Activated CD4-positive, alpha-beta T cell treated with anti-CD3 and anti-CD28 coated beads for 4 hours (primary cell): ENCODE data around the gene ZNF281.
"Not testable (repeated sequence)": the region's sequence is repeated elsewhere in the genome, so short reads cannot be mapped to it uniquely, and the experiment has no call there.

Source experiments
- DNase-seq, 2 donors: peaks; one replicate each; pipeline ENCODE4 v3.0.0-alpha.2; 2020

ZNF281 gene

GRCh38 chr1:200363264-200363933, 46.4 kb downstream of the ZNF281 start:
- no peak for DNase-seq

- DNase-seq, result no peak
Measured at GRCh38 chr1:200362421-200362820, 47.4 kb downstream of the ZNF281 start.

GRCh38 chr1:200359610-200360163, 50.1 kb downstream of the ZNF281 start:
- no peak for DNase-seq

GRCh38 chr1:200357925-200358324, 51.9 kb downstream of the ZNF281 start:
- DNase-seq, result not testable (repeated sequence)

GRCh38 chr1:200355801-200356200, 54.0 kb downstream of the ZNF281 start:
- DNase-seq, result no peak
